ENCODE data around the gene SMARCC2. TPM values are rescaled to one million over a fixed set of nuclear protein-coding genes. Genes with fewer than 3 reads are reported as not detected.

Gene SMARCC2
- total RNA-seq, result 100 to 1,000 TPM in 1 of 8 experiments, 10 to 100 TPM in 7; 18.1 to 110 (median 77.9) TPM

DNA sequence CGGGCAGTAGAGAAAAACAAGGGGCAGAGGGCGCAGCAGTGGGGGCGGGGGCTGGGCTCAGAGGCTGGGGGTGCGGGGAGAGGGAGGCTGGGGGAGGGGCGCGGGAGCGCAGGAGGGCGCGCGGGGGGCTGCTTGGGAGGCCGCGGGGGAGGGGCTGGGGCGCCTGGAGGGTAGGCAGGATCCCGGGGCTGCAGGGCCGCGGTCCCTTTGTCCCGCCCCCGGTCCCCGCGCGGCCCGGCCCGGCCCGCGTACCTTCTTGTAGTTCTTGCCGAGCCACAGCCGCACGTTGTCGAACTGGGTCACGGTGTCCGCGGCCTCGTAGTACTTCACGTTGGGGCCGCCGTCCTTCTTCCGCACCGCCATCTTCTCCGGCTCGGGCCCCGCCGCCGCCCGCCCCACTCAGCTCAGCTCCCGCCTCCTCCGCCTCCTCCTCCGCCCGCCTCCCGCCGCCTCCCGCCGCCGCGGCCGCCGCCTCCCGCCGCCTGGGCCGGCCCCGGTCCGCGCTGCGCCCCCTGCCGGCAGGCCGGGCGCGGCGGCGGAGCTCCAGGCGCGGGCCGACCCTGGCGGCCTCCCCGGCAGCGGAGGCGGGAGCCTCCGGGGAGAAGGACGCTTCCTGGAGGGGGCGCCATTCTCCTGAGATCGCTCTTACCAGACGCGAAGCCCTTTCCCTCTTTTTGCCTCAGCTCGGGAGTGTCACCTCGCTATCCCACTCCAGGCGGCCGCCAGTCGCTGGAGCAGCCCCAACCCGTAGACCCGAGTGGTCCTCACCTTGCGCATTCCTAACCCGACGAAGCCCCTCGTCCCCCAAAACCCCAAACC, at the start of gene SMARCC2:
TSS of gene SMARCC2 (minus strand) at position 385 of the 819 bp plus-strand sequence. CDS start at position 363, 22 bp downstream.
- in situ Hi-C loops (cut with MboI; ENCODE audit: low pct_unique_long_range_greater_than_20kb in 2 of 9, low sequenced_read_pairs in 9 of 9, unreplicated experiment in 9 of 9), result no loop called here
- peak; percentile 78 to 92 (median 88) for ATAC-seq (replicated peaks in 6 of 8)
- Histone ChIP-seq H3K27ac (peak within 1 kb of the TSS; percentile 87 to 91), H3K4me3 (peak within 1 kb of the TSS; percentile 71 to 98 (median 84)), H3K4me1 (replicated peaks in 1 of 2) (peaks cover 4 to 8% of the 10 kb centered on the region in 2 donors)
- WGBS, 10 experiments, result 0% methylated on average over 1 to 5 of the region's 93 CpGs; no CpG with 5 or more reads in 7 of the 10 experiments

DNA sequence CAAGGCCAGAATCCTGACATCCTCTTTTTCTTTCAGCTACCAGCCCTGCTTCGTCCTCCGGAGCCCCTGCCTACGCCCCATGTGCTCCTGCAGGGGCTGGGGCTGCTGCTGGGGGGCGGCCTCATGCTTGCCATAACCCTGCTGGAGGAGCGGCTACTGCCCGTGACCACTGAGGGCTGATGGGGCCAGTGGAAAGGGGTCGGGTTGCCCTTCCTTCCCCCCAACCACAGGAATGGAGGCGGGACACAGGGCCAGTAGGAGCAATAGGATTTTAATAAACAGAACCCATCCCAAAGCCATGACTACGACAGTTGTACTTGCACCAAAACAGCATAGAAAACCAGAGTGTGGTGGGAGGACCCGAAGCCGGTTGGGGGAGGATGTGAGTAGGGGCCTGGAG, 48.3 kb upstream of the SMARCC2 start:
- Histone ChIP-seq H3K4me3 (no peak overlapping the region), H3K4me1 (replicated peaks in 1 of 2) (no peaks in the 10 kb centered on the region), H3K27ac (no peak overlapping the region)
- 60 to 100% (median 76%) methylated on average over 1 to 6 of the region's 11 CpGs; no CpG with 5 or more reads in 5 of the 10 experiments for WGBS, 10 experiments
- in situ Hi-C loops (cut with MboI; ENCODE audit: low pct_unique_long_range_greater_than_20kb in 2 of 9, low sequenced_read_pairs in 9 of 9, unreplicated experiment in 9 of 9), result no loop called here
- ATAC-seq (replicated peaks in 6 of 8), result peak in 5 of 8 experiments; percentile 5 to 29 (median 7)

DNA sequence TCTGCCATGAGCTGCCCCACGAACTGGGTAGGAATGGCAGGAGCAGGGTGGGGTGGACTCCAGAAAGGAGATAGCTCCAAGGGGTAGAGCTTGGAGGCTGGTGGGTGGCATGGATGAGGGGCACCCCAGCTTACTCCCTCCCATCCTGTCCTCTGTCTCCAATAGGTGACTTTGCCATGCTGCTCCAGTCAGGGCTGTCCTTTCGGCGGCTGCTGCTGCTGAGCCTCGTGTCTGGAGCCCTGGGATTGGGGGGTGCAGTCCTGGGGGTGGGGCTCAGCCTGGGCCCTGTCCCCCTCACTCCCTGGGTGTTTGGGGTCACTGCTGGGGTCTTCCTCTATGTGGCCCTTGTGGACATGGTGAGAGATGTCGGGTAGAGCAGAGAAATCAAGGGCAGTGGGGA, 47.7 kb upstream of the SMARCC2 start:
- 20 to 100% (median 37%) methylated on average over 1 of the region's 5 CpGs; no CpG with 5 or more reads in 6 of the 10 experiments for WGBS, 10 experiments
- in situ Hi-C loops (cut with MboI; ENCODE audit: low pct_unique_long_range_greater_than_20kb in 2 of 9, low sequenced_read_pairs in 9 of 9, unreplicated experiment in 9 of 9), result no loop called here
- no peak overlapping the region for H3K27ac ChIP-seq
- no peaks in the 10 kb centered on the region for H3K4me1 ChIP-seq (replicated peaks in 1 of 2)
- ATAC-seq (replicated peaks in 6 of 8), result peak in 4 of 8 experiments; percentile 10 to 27 (median 18)
- no peak overlapping the region for H3K4me3 ChIP-seq

DNA sequence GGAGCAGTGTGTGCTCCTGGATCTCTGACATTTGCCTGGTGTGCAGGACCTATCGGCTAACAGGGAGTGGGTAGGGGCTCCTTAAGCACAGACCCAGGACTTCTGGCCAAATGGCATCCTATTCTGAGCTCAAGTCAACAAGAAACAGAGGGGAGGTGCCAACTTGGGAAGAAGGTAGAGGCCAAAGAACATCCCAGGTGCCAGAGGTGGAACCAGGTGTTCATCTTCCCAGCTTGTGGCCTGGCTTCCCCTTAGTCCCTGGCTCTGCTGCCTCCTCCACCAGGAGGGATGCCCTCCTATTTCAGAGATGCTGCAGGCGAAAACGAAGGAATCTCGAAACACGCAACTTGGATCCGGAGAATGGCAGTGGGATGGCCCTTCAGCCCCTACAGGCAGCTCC, 46.8 kb upstream of the SMARCC2 start:
- ATAC-seq (replicated peaks in 6 of 8), result no peak
- no peak overlapping the region for H3K27ac ChIP-seq
- H3K4me1 ChIP-seq (replicated peaks in 1 of 2), result no peaks in the 10 kb centered on the region
- 86 to 100% (median 100%) methylated on average over 1 of the region's 6 CpGs; no CpG with 5 or more reads in 7 of the 10 experiments for WGBS, 10 experiments
- no peak overlapping the region for H3K4me3 ChIP-seq
- in situ Hi-C loops (cut with MboI; ENCODE audit: low pct_unique_long_range_greater_than_20kb in 2 of 9, low sequenced_read_pairs in 9 of 9, unreplicated experiment in 9 of 9), result no loop called here

DNA sequence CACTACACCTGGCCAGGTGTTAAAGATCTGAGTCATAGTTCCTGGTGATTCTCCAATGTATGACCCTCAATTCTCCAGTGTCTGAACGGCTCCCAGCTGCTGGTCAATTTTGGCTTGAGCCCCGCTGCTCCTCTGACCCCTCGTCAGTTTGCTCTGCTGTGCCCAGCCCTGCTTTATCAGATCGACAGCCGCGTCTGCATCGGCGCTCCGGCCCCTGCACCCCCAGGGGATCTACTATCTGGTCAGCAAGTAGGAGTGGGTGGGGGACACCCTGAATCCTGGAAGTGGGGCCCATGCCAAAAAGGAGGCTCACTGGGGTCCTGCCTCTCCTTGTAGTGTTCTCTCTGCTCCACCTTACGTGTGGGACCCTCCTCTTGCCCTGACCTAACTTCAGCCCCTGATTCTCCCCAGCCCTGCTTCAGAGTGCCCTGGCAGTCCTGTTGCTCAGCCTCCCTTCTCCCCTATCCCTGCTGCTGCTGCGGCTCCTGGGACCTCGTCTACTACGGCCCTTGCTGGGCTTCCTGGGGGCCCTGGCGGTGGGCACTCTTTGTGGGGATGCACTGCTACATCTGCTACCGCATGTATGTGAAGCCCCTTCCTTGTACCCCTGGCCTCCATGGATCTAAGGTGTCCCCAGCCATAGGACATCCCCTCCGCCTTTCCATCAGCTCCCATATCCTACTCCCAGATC, 45.6 kb upstream of the SMARCC2 start:
- 68 to 100% (median 92%) methylated on average over 1 to 7 of the region's 16 CpGs; no CpG with 5 or more reads in 6 of the 10 experiments for WGBS, 10 experiments
- ATAC-seq (replicated peaks in 6 of 8), result no peak
- H3K27ac ChIP-seq, result no peak overlapping the region
- in situ Hi-C loops (cut with MboI; ENCODE audit: low pct_unique_long_range_greater_than_20kb in 2 of 9, low sequenced_read_pairs in 9 of 9, unreplicated experiment in 9 of 9), result no loop called here
- no peak overlapping the region for H3K4me3 ChIP-seq
- H3K4me1 ChIP-seq (replicated peaks in 1 of 2), result peaks cover 0 to 3% of the 10 kb centered on the region in 2 donors

DNA sequence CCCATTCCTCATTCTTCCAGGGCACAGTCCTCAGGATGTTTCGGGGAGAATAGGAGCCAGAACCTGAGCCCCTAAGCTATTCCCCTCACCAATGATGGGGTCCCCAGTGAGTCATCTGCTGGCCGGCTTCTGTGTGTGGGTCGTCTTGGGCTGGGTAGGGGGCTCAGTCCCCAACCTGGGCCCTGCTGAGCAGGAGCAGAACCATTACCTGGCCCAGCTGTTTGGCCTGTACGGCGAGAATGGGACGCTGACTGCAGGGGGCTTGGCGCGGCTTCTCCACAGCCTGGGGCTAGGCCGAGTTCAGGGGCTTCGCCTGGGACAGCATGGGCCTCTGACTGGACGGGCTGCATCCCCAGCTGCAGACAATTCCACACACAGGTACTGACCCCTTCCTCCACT, 41.9 kb upstream of the SMARCC2 start:
- H3K27ac ChIP-seq, result no peak overlapping the region
- H3K4me1 ChIP-seq (replicated peaks in 1 of 2), result peaks cover 0 to 3% of the 10 kb centered on the region in 2 donors
- WGBS, 10 experiments, result 73 to 95% (median 92%) methylated on average over 2 to 4 of the region's 11 CpGs; no CpG with 5 or more reads in 7 of the 10 experiments
- peak in 5 of 8 experiments; percentile 7 to 31 (median 20) for ATAC-seq (replicated peaks in 6 of 8)
- in situ Hi-C loops (cut with MboI; ENCODE audit: low pct_unique_long_range_greater_than_20kb in 2 of 9, low sequenced_read_pairs in 9 of 9, unreplicated experiment in 9 of 9), result no loop called here
- H3K4me3 ChIP-seq, result no peak overlapping the region

DNA sequence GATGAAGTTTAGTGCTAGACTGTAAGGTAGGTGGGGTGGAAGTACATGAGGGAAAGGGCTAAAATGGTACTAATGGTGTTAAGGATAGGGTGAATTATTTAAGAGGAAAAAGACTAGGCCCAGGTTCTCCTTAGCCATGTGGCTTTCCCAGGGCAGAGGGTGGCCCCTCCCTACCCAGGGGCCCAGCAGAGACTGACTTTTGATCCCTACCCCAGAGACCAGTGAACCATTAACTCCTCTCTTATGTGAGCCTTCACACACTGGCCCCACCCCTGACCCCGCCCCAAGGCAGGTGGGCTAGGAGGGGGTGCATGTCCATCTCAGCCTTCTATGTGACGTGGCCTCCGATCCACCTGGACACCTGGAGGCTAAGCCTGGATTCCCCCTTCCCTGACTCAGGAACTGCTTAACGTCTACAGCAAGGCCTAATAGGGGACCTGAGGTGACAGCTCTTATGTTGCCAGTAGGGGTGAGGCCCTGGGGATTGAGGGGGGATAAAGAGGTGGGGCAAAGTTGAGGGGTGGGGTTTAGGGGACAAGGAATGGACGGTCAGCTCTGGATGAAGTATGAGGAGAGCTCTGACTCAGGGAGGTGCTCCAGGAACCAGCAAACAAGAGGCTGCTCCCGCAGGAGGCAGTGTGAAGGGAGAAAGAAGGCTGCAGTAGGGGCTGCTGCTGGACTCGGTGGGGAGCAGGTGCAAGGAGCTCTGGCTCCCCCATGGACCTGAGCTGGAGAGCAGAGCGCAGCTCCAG, 41.3 kb upstream of the SMARCC2 start:
- Histone ChIP-seq H3K27ac (no peak overlapping the region), H3K4me1 (replicated peaks in 1 of 2) (peaks cover 0 to 3% of the 10 kb centered on the region in 2 donors), H3K4me3 (no peak overlapping the region)
- 17 to 61% methylated on average over 1 to 4 of the region's 8 CpGs; no CpG with 5 or more reads in 8 of the 10 experiments for WGBS, 10 experiments
- in situ Hi-C loops (cut with MboI; ENCODE audit: low pct_unique_long_range_greater_than_20kb in 2 of 9, low sequenced_read_pairs in 9 of 9, unreplicated experiment in 9 of 9), result no loop called here
- peak in 6 of 8 experiments; percentile 19 to 40 (median 34) for ATAC-seq (replicated peaks in 6 of 8)

DNA sequence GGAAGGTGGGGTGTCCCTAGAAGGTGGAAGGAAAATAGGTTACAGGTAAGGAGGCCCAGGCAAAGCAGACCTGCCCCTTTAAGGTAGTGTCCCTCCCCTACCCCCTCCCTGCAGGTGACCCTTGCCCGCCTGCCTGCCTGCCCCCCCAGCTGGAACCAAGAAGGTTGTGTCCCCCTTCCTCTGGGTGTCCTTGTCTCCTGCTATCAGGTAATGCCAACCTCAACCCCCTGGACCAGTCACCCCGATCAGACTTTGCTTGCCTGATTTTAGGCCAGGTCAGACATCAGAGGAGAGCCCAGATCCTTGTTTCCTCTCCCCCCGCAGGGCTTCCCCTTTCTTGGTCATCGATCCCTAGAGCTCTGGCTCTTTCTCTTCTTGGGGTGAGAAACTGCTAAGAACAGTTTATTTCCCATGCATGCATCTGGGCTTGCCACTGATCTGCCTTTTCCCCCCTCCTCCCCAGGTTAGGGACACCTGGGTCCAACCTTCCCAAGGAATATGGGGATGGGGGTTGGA, 40.7 kb upstream of the SMARCC2 start, which contains the start of gene SLC39A5:
TSS of gene SLC39A5 (plus strand) at position 136 of the 516 bp plus-strand sequence. CDS start 1,224 bp downstream, outside the sequence.
- in situ Hi-C loops (cut with MboI; ENCODE audit: low pct_unique_long_range_greater_than_20kb in 2 of 9, low sequenced_read_pairs in 9 of 9, unreplicated experiment in 9 of 9), result no loop called here
- no peak within 1 kb of the TSS for H3K27ac ChIP-seq
- H3K4me3 ChIP-seq, result no peak within 1 kb of the TSS
- ATAC-seq (replicated peaks in 6 of 8), result peak in 1 of 8 experiments; percentile 10
- H3K4me1 ChIP-seq (replicated peaks in 1 of 2), result peaks cover 5 to 6% of the 10 kb centered on the region in 2 donors
- 29% methylated on average over 1 of the region's 4 CpGs; no CpG with 5 or more reads in 9 of the 10 experiments for WGBS, 10 experiments

DNA sequence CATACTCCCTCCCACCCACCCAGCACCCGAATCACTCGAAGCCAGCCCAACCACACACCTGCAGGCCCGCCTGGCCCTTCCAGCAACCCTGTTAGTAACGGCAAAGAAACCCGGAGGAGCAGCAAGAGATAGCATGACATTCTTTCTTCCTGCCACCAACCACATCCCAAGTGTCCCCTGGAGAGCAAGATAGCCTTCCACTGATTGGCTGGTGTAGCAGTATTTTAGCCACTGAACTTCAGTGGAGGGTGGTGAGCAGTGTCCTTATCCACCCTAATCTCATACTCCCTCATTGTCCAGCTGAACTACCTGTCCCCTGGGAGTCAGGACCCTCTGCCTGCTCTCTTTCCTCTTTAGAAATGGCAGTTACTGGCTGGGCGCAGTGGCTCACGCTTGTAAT, 39.8 kb upstream of the SMARCC2 start:
- in situ Hi-C loops (cut with MboI; ENCODE audit: low pct_unique_long_range_greater_than_20kb in 2 of 9, low sequenced_read_pairs in 9 of 9, unreplicated experiment in 9 of 9), result no loop called here
- H3K27ac ChIP-seq, result no peak overlapping the region
- H3K4me3 ChIP-seq, result no peak overlapping the region
- ATAC-seq (replicated peaks in 6 of 8), result no peak
- WGBS, 10 experiments, result 60 to 100% (median 100%) methylated on average over 1 to 2 of the region's 7 CpGs; no CpG with 5 or more reads in 5 of the 10 experiments
- H3K4me1 ChIP-seq (replicated peaks in 1 of 2), result peaks cover 6 to 8% of the 10 kb centered on the region in 2 donors

DNA sequence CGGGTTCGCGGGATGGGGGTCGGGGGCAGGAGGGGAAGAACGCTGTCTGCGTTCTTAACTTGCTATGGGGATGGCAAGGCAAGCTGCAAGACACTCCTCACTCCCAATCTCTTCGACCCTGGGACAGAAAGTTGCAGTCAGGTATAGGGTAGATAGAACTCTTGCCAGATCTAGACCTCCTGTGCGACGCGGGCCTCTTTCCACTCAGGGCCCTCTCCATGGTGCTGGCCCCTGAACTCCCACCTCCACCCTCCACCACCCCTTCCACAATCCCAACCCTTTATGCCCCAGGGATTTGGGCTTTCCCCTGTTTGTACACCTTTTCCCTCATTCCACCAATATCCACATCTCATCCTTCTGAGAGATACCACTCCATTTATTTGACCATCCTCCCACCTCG, 35.7 kb upstream of the SMARCC2 start:
- Histone ChIP-seq H3K4me1 (replicated peaks in 1 of 2) (peaks cover 8 to 26% of the 10 kb centered on the region in 2 donors), H3K27ac (peak overlapping the region; percentile 72 to 87), H3K4me3 (peak overlapping the region; percentile 49 to 65 (median 59))
- in situ Hi-C loops (cut with MboI; ENCODE audit: low pct_unique_long_range_greater_than_20kb in 2 of 9, low sequenced_read_pairs in 9 of 9, unreplicated experiment in 9 of 9), result no loop called here
- no peak for ATAC-seq (replicated peaks in 6 of 8)
- 52 to 100% (median 88%) methylated on average over 1 to 3 of the region's 11 CpGs; no CpG with 5 or more reads in 7 of the 10 experiments for WGBS, 10 experiments

DNA sequence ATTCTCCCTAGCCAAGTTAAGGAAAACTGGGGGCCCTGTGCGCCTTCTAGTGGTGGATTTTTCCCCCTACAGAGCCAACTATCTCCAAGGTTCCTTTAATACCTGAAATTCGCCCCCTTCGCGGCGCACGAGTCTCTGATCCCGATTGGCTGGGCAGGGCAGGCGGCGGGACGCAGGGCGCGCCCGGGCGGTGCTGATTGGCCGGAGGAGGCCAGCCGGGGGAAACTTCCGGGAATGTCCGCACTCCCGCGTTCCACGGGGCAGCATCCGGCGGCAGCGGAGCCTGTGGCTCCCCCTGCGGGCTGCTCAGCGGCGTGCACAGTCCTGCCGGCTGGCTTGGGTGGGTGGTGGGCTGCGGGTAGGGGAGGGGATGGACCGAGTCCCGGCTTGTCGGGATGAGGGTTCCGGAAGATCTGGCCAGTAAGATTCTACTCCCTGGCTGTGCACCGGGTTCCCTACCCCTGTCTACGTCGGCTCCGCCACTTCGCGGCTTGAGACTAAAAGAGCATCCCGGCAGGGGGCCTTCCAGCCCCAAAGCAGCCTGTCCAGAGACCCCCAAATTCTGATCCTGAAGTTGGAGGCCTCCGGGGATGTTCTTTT, 34.9 kb upstream of the SMARCC2 start, which contains the start of gene NABP2:
TSS of gene NABP2 (plus strand) at position 241 of the 600 bp plus-strand sequence. CDS start 515 bp downstream, outside the sequence.
- in situ Hi-C loops (cut with MboI; ENCODE audit: low pct_unique_long_range_greater_than_20kb in 2 of 9, low sequenced_read_pairs in 9 of 9, unreplicated experiment in 9 of 9), result no loop called here
- ATAC-seq (replicated peaks in 6 of 8), result peak; percentile 64 to 81 (median 72)

More for the DNA sequence above, 34.9 kb upstream of the SMARCC2 start, which contains the start of gene NABP2:
- Histone ChIP-seq H3K27ac (peak within 1 kb of the TSS; percentile 72 to 87), H3K4me3 (peak within 1 kb of the TSS; percentile 49 to 65 (median 59)), H3K4me1 (replicated peaks in 1 of 2) (peaks cover 8 to 26% of the 10 kb centered on the region in 2 donors)
- whole genome bisulfite sequencing, 10 experiments, result 0 to 8% (median 0%) methylated on average over 1 to 10 of the region's 41 CpGs; no CpG with 5 or more reads in 3 of the 10 experiments
